Muscle of arm (tissue), 12 donors: ENCODE data around the gene RNF217. TPM values are rescaled to one million over a fixed set of nuclear protein-coding genes. Genes with fewer than 3 reads are reported as not detected.
"Not testable (repeated sequence)": the region's sequence is repeated elsewhere in the genome, so short reads cannot be mapped to it uniquely, and the experiment has no call there.

ENCODE experiments used
- DNase-seq: peaks from one replicate; pipeline ENCODE4 v3.0.0-alpha.2; 2013
- polyA plus RNA-seq, 12 donors: library from polyadenylated mRNA; unstranded; fragments of 120-200 nt; gene quantifications; one replicate each; pipeline ENCODE4 v1.2.1, GENCODE V29; 2013; ENCODE audit not compliant: insufficient read length in 12 of 12

Gene RNF217
- polyA plus RNA-seq, 12 donors = 32.6 to 78.8 (median 50.6) TPM; not detected in 1

- DNase-seq = no peak
Measured at GRCh38 chr6:125050663-125051318, 88.6 kb downstream of the RNF217 start.

- no peak for DNase-seq
Measured at GRCh38 chr6:125053809-125054208, 91.6 kb downstream of the RNF217 start.

- no peak for DNase-seq
Measured at GRCh38 chr6:125054331-125054730, 92.1 kb downstream of the RNF217 start.

GRCh38 chr6:125057392-125058246 lies 95.4 kb downstream of the RNF217 start:
- DNase-seq = no peak

GRCh38 chr6:125058546-125058945 lies 96.3 kb downstream of the RNF217 start:
- no peak for DNase-seq

GRCh38 chr6:125063307-125063706 lies 101.1 kb downstream of the RNF217 start:
- no peak for DNase-seq

- DNase-seq = no peak
Measured at GRCh38 chr6:125066140-125066539, 103.9 kb downstream of the RNF217 start.

GRCh38 chr6:125066964-125067363 lies 104.7 kb downstream of the RNF217 start:
- no peak for DNase-seq

GRCh38 chr6:125067552-125067951 lies 105.3 kb downstream of the RNF217 start:
- no peak for DNase-seq

- no peak for DNase-seq
Measured at GRCh38 chr6:125073071-125073470, 110.8 kb downstream of the RNF217 start.

GRCh38 chr6:125074120-125074519 lies 111.9 kb downstream of the RNF217 start:
- DNase-seq = no peak

GRCh38 chr6:125075073-125075472 lies 112.8 kb downstream of the RNF217 start:
- DNase-seq = not testable (repeated sequence)

GRCh38 chr6:125075741-125076481 lies 113.7 kb downstream of the RNF217 start:
- DNase-seq = no peak

- DNase-seq = no peak
Measured at GRCh38 chr6:125076482-125076742, 114.2 kb downstream of the RNF217 start.

- no peak for DNase-seq
Measured at GRCh38 chr6:125077453-125077852, 115.2 kb downstream of the RNF217 start.

- DNase-seq = no peak
Measured at GRCh38 chr6:125078602-125079321, 116.5 kb downstream of the RNF217 start.

- no peak for DNase-seq
Measured at GRCh38 chr6:125082908-125083683, 120.9 kb downstream of the RNF217 start.

- no peak for DNase-seq
Measured at GRCh38 chr6:125083684-125083990, 121.4 kb downstream of the RNF217 start.

GRCh38 chr6:125086716-125087115 lies 124.5 kb downstream of the RNF217 start:
- no peak for DNase-seq

- DNase-seq = no peak
Measured at GRCh38 chr6:125088963-125089362, 126.7 kb downstream of the RNF217 start.

- DNase-seq = no peak
Measured at GRCh38 chr6:125094563-125094962, 132.3 kb downstream of the RNF217 start.
